ENCODE data around the gene CNOT1. TPM values are rescaled to one million over a fixed set of nuclear protein-coding genes. Genes with fewer than 3 reads are reported as not detected.
"Not testable (repeated sequence)": the region's sequence is repeated elsewhere in the genome, so short reads cannot be mapped to it uniquely, and the experiment has no call there.

The CNOT1 gene
- total and polyA plus RNA-seq, 10 of the 15 experiments (the other 5 are each of a cell fraction or from before 2014, with no cell fraction given) = 101 to 246 (median 175) TPM

DNA sequence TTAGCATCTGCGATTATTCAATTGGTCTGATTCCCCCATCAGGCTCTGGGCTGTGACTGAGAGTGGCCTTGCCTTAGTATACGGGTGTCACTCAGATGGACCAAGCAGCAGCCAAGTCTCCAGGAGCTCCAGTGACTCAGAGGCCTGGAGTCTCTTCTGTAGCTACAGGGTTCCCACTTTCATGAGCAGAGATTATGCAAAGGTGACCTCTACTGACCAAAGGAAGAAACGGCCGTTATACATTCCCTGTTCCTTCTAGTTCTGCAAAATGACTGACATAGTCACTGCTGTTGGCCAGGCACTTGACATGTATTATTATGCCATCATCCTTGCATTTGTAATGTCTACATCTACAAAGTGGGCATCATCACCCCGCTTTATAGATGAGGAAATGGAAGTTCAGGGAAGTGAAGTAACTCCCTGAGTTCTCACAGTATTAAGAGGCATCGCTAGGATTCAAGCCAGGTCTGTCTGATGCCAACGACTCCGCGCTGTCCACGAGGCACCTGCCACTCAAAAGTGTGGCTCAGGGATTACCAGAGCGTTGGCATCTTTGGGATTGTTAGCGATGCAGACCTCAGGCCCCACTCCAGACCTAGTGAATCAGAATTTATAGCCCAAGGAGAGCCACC is 31.7 kb upstream of the CNOT1 start (continued):
- peak; percentile 59 for TF ChIP-seq PKNOX1 (IDR thresholded peaks at IDR 0.05)
- TF ChIP-seq SMC3 (IDR thresholded peaks at IDR 0.05; ENCODE audit: borderline replicate concordance, low read length) = peak; percentile 49; the same call in 1 of the 2 replicates

- intact Hi-C loops (cut with micrococcal nuclease; ENCODE audit: unreplicated experiment) = loop anchor here (5.0 kb wide), 2 partner anchors 163 to 323 kb away; no protein-coding TSS in a partner anchor
- FAIRE-seq; H3K27me3 ChIP-seq (replicated peaks in 1 of 2; ENCODE audit: control insufficient read depth in 2 of 2, insufficient read depth in 2 of 2, low read length in 1 of 2); H3K4me1 ChIP-seq (ENCODE audit: control insufficient read depth, insufficient read depth, low read length); H3K36me3 ChIP-seq (ENCODE audit: control insufficient read depth in 2 of 2, insufficient read depth in 2 of 2, low read length in 1 of 2); H3K9ac ChIP-seq (ENCODE audit: control insufficient read depth, insufficient read depth, low read length); BruUV-seq (replicated peaks); H3K9me3 ChIP-seq (replicated peaks; ENCODE audit: control insufficient read depth, insufficient read depth, low read length); H2AFZ ChIP-seq (ENCODE audit: control insufficient read depth, low read depth, low read length); RAD21 ChIA-PET (ENCODE audit: unreplicated experiment); POLR2A ChIA-PET; H4K20me1 ChIP-seq (ENCODE audit: control insufficient read depth, insufficient read depth); H3K79me2 ChIP-seq (ENCODE audit: control insufficient read depth, insufficient read depth, low read length); ATAC-seq; H3K27ac ChIP-seq (ENCODE audit: control insufficient read depth, insufficient read depth); DNase-seq (ENCODE audit: low read depth, low spot score); H3K4me2 ChIP-seq (ENCODE audit: control insufficient read depth, insufficient read depth); H3K4me3 ChIP-seq: not testable (repeated sequence)
- 68% methylated on average over 11 of the region's 11 CpGs for WGBS (ENCODE audit: insufficient coverage, insufficient replicate concordance, low lambda C conversion rate, missing lambda C conversion rate)
- ChIA-PET SMC1A (ENCODE audit: uncharacterized antibody, unreplicated experiment) (interaction anchor here (1.6 kb wide), 1 partner anchor 142 kb away, joined by 11 read pairs; no protein-coding TSS in a partner anchor), CTCF (interaction anchor here (3.1 to 3.6 kb wide), 3 partner anchors 141 to 148 kb away, joined by 18 to 30 read pairs (median 22); no protein-coding TSS in a partner anchor)
- in situ Hi-C loops (cut with MboI) = loop anchor here (25.0 kb wide), 1 partner anchor 323 kb away; no protein-coding TSS in a partner anchor
These were observed 30.3 kb upstream of the CNOT1 start for GRCh38 chr16:58659911-58660310.

GRCh38 chr16:58658796-58659211 is 29.2 kb upstream of the CNOT1 start:
- Histone ChIP-seq H3K4me3 (no peak overlapping the region), H3K9me3 (replicated peaks; ENCODE audit: control insufficient read depth, insufficient read depth, low read length) (no peaks in the 10 kb centered on the region), H3K79me2 (ENCODE audit: control insufficient read depth, insufficient read depth, low read length) (no peaks in the 10 kb centered on the region), H4K20me1 (ENCODE audit: control insufficient read depth, insufficient read depth) (no peaks in the 10 kb centered on the region), H2AFZ (ENCODE audit: control insufficient read depth, low read depth, low read length) (no peak overlapping the region), H3K36me3 (ENCODE audit: control insufficient read depth in 2 of 2, insufficient read depth in 2 of 2, low read length in 1 of 2) (no peaks in the 10 kb centered on the region), H3K27ac (ENCODE audit: control insufficient read depth, insufficient read depth) (no peak overlapping the region), H3K9ac (ENCODE audit: control insufficient read depth, insufficient read depth, low read length) (no peak overlapping the region), H3K4me1 (ENCODE audit: control insufficient read depth, insufficient read depth, low read length) (no peaks in the 10 kb centered on the region), H3K27me3 (replicated peaks in 1 of 2; ENCODE audit: control insufficient read depth in 2 of 2, insufficient read depth in 2 of 2, low read length in 1 of 2) (no peaks in the 10 kb centered on the region), H3K4me2 (ENCODE audit: control insufficient read depth, insufficient read depth) (no peak overlapping the region)
- ChIA-PET RAD21 (ENCODE audit: unreplicated experiment) (interaction anchor here (1.2 kb wide), 1 partner anchor 97 kb away, joined by 3 read pairs; no protein-coding TSS in a partner anchor), CTCF (interaction anchor here (1.0 to 3.6 kb wide), 3 partner anchors 97 to 147 kb away, joined by 3 to 30 read pairs (median 4); no protein-coding TSS in a partner anchor), SMC1A (ENCODE audit: uncharacterized antibody, unreplicated experiment) (no interaction called here), POLR2A (no interaction called here)
- BruUV-seq (replicated peaks) = no TSS peak
- DNase-seq (ENCODE audit: low read depth, low spot score) = no peak
- no peak for ATAC-seq
- no peak for FAIRE-seq
- in situ Hi-C loops (cut with MboI) (loop anchor here (25.0 kb wide), 1 partner anchor 322 kb away; no protein-coding TSS in a partner anchor), intact Hi-C loops (cut with micrococcal nuclease; ENCODE audit: unreplicated experiment) (no loop called here)
- 53% methylated on average over 3 of the region's 3 CpGs for WGBS (ENCODE audit: insufficient coverage, insufficient replicate concordance, low lambda C conversion rate, missing lambda C conversion rate)
- TF ChIP-seq EZH2 (IDR thresholded peaks at IDR 0.05; ENCODE audit: borderline replicate concordance, control insufficient read depth, low read depth, low read length) = no peak
- TF ChIP-seq CBX3 (IDR thresholded peaks at IDR 0.05; ENCODE audit: borderline replicate concordance, low read depth) = no peak
- no peak for TF ChIP-seq SP1 (IDR thresholded peaks at IDR 0.05; ENCODE audit: low read depth, low read length)
- TF ChIP-seq CEBPZ (IDR thresholded peaks at IDR 0.05; ENCODE audit: low read depth, low read length) = no peak
- no peak for TF ChIP-seq FOS (IDR thresholded peaks at IDR 0.05; ENCODE audit: borderline replicate concordance, extremely low read depth, insufficient read length)
